CD4-positive, alpha-beta T cell treated with Interleukin-2 at 100 ng/mL for 4 hours (primary cell): ENCODE data around the gene ZNF57.
"Not testable (repeated sequence)": the region's sequence is repeated elsewhere in the genome, so short reads cannot be mapped to it uniquely, and the experiment has no call there.

ENCODE experiments used
- DNase-seq: peaks from one replicate; pipeline ENCODE4 v3.0.0-alpha.2; 2020; ENCODE audit warnings: low spot score

ZNF57 gene

GRCh38 chr19:2900296-2901252, at the start of gene ZNF57:
ZNF57 (plus strand) TSS chr19:2900928; CDS start chr19:2901046, 118 bp downstream.
- DNase-seq, result peak; percentile 97

- DNase-seq, result no peak
These were observed 48.1 kb upstream of the ZNF57 start for GRCh38 chr19:2852598-2852997.

GRCh38 chr19:2853015-2853606, 47.6 kb upstream of the ZNF57 start:
- no peak for DNase-seq

- no peak for DNase-seq
These were observed 45.9 kb upstream of the ZNF57 start for GRCh38 chr19:2854849-2855248.

- DNase-seq, result peak; percentile 38
These were observed 44.2 kb upstream of the ZNF57 start for GRCh38 chr19:2856457-2857050.

GRCh38 chr19:2858864-2859263, 41.9 kb upstream of the ZNF57 start:
- no peak for DNase-seq

- no peak for DNase-seq
These were observed 36.9 kb upstream of the ZNF57 start for GRCh38 chr19:2863816-2864215.

GRCh38 chr19:2865334-2866100, 35.2 kb upstream of the ZNF57 start:
- no peak for DNase-seq

- no peak for DNase-seq
These were observed 34.2 kb upstream of the ZNF57 start for GRCh38 chr19:2866495-2867024.

- DNase-seq, result no peak
These were observed 33.4 kb upstream of the ZNF57 start, which contains the start of gene ZNF556 for GRCh38 chr19:2867025-2867991. ZNF556 (plus strand) TSS chr19:2867335; CDS start chr19:2867422, 87 bp downstream.

GRCh38 chr19:2869618-2870017, 31.1 kb upstream of the ZNF57 start:
- DNase-seq, result no peak

GRCh38 chr19:2872175-2872574, 28.6 kb upstream of the ZNF57 start:
- DNase-seq, result peak; percentile 10

GRCh38 chr19:2877398-2878331, 23.1 kb upstream of the ZNF57 start:
- DNase-seq, result no peak

- DNase-seq, result no peak
These were observed 16.9 kb upstream of the ZNF57 start for GRCh38 chr19:2883686-2884439.

- no peak for DNase-seq
These were observed 15.0 kb upstream of the ZNF57 start for GRCh38 chr19:2885736-2886135.

- peak; percentile 56 for DNase-seq
These were observed 13.3 kb upstream of the ZNF57 start for GRCh38 chr19:2887391-2887914.

- peak; percentile 50 for DNase-seq
These were observed 11.9 kb upstream of the ZNF57 start for GRCh38 chr19:2888731-2889224.

GRCh38 chr19:2890531-2890930, 10.2 kb upstream of the ZNF57 start:
- not testable (repeated sequence) for DNase-seq
